HG02588 (cell line): Measurements from ENCODE around the gene ABLIM1.

Experiments used
- ATAC-seq: cut with Tn5 transposase; IDR thresholded peaks from one replicate; pipeline ENCODE4 v1.9.1; 2021; ENCODE audit warnings: mild to moderate bottlenecking, moderate library complexity; ENCODE audit not compliant: unreplicated experiment

The ABLIM1 gene

GRCh38 chr10:114498413-114499111 is 159.5 kb downstream of the ABLIM1 start:
- ATAC-seq, result peak; percentile 61

- ATAC-seq, result no peak
Measured at GRCh38 chr10:114495303-114495702, 162.8 kb downstream of the ABLIM1 start.

- no peak for ATAC-seq
Measured at GRCh38 chr10:114492351-114493037, 165.6 kb downstream of the ABLIM1 start.

GRCh38 chr10:114491933-114492332 is 166.1 kb downstream of the ABLIM1 start:
- ATAC-seq, result no peak

GRCh38 chr10:114491419-114491818 is 166.7 kb downstream of the ABLIM1 start:
- ATAC-seq, result no peak

GRCh38 chr10:114489521-114490310 is 168.4 kb downstream of the ABLIM1 start:
- ATAC-seq, result no peak

GRCh38 chr10:114487815-114488536 is 170.1 kb downstream of the ABLIM1 start:
- no peak for ATAC-seq

GRCh38 chr10:114486938-114487814 is 170.9 kb downstream of the ABLIM1 start:
- no peak for ATAC-seq

GRCh38 chr10:114485696-114486400 is 172.2 kb downstream of the ABLIM1 start:
- no peak for ATAC-seq

- ATAC-seq, result no peak
Measured at GRCh38 chr10:114483575-114483974, 174.5 kb downstream of the ABLIM1 start.

GRCh38 chr10:114482480-114483304 is 175.4 kb downstream of the ABLIM1 start:
- ATAC-seq, result no peak

- no peak for ATAC-seq
Measured at GRCh38 chr10:114481055-114481454, 177.0 kb downstream of the ABLIM1 start.

GRCh38 chr10:114479836-114480235 is 178.2 kb downstream of the ABLIM1 start:
- no peak for ATAC-seq

GRCh38 chr10:114479307-114479706 is 178.8 kb downstream of the ABLIM1 start:
- no peak for ATAC-seq

GRCh38 chr10:114478281-114478680 is 179.8 kb downstream of the ABLIM1 start:
- ATAC-seq, result no peak

- ATAC-seq, result no peak
Measured at GRCh38 chr10:114477285-114477684, 180.8 kb downstream of the ABLIM1 start.

GRCh38 chr10:114474989-114475388 is 183.1 kb downstream of the ABLIM1 start:
- no peak for ATAC-seq

GRCh38 chr10:114473776-114474175 is 184.3 kb downstream of the ABLIM1 start:
- ATAC-seq, result no peak

GRCh38 chr10:114472877-114473253 is 185.2 kb downstream of the ABLIM1 start:
- no peak for ATAC-seq
